Endothelial cell of umbilical vein (primary cell): ENCODE data around the gene RPS13. TPM values are rescaled to one million over a fixed set of nuclear protein-coding genes. Genes with fewer than 3 reads are reported as not detected.

Source experiments
- BruUV-seq: library from RNA; stranded (reverse); fragments of 400-500 nt; replicated peaks from 2 replicates; lab custom pipeline; 2021; lab: Mats Ljungman, UMichigan
- CTCF ChIA-PET: fragments of 300-600, 350-600 bp; sonication (Branson Sonifier 250); formaldehyde crosslinking; loops from one replicate; lab custom pipeline; 2021; ENCODE audit warnings: antibody characterized with exemption, inconsistent platforms; lab: Charles Lee
- POLR2A ChIA-PET: fragments of 300-600, 350-600 bp; sonication (Branson Sonifier 250); formaldehyde crosslinking; loops from one replicate; lab custom pipeline; 2021; ENCODE audit warnings: antibody characterized with exemption, inconsistent platforms; lab: Charles Lee
- DNase-seq: peaks from one replicate; pipeline ENCODE4 v3.0.0-alpha.2; 2011; ENCODE audit warnings: low read depth, low spot score
- FAIRE-seq: peaks from 2 replicates; lab custom pipeline; 2011; peaks lifted over from hg19 to GRCh38; lab: Jason Lieb, UNC
- H2AFZ ChIP-seq: 2 replicates; pipeline ENCODE4 v1.6.0; 2012; ENCODE audit warnings: low read depth, low read length, control low read depth, inconsistent platforms
- H3K27ac ChIP-seq: 2 replicates; pipeline ENCODE4 v1.5.1; 2011; ENCODE audit warnings: low read depth, mild to moderate bottlenecking, control low read depth, low read length, moderate library complexity; ENCODE audit not compliant: insufficient read depth
- H3K27me3 ChIP-seq, 2 experiments: 2 replicates each; pipeline versions ENCODE4 v1.6.0 to v1.6.1; 2011; ENCODE audit warnings: low read length in 2 of 2, mixed read lengths in 1 of 2; ENCODE audit not compliant: control insufficient read depth in 2 of 2, insufficient read depth in 2 of 2
- H3K36me3 ChIP-seq, 2 experiments: 2 replicates in 1 of 2; 3 replicates in 1 of 2; pipeline ENCODE4 v1.5.1; 2011; ENCODE audit warnings: low read length in 2 of 2, mild to moderate bottlenecking in 1 of 2, moderate library complexity in 1 of 2; ENCODE audit not compliant: control insufficient read depth in 2 of 2, insufficient read depth in 2 of 2; ENCODE audit errors: extremely low read depth in 1 of 2
- H3K4me1 ChIP-seq: 3 replicates; pipeline ENCODE4 v1.5.1; 2011; ENCODE audit warnings: mild to moderate bottlenecking, low read length; ENCODE audit not compliant: control insufficient read depth, insufficient read depth; ENCODE audit errors: extremely low read depth
- H3K4me2 ChIP-seq: 2 replicates; pipeline ENCODE4 v1.6.1; 2011; ENCODE audit warnings: low read length, control low read depth, mixed read lengths; ENCODE audit not compliant: insufficient read depth
- H3K4me3 ChIP-seq, 3 experiments: fragments of 200-600 bp in 1 of 3; sonication (generic), shearing (Covaris generic) in 1 of 3; replicated peaks in 1 of 3; 2 replicates each; pipeline ENCODE4 v1.5.1; 2011 to 2016; ENCODE audit warnings: control low read depth in 3 of 3, low read length in 3 of 3, mild to moderate bottlenecking in 2 of 3, inconsistent platforms in 1 of 3, low read depth in 1 of 3, moderate library complexity in 1 of 3; ENCODE audit not compliant: insufficient read depth in 1 of 3
- H3K79me2 ChIP-seq: 2 replicates; pipeline ENCODE4 v1.6.0; 2012; ENCODE audit warnings: low read length, inconsistent platforms; ENCODE audit not compliant: control insufficient read depth, insufficient read depth
- H3K9ac ChIP-seq: replicated peaks from 2 replicates; pipeline ENCODE3; 2011; ENCODE audit warnings: low read length, control low read depth; ENCODE audit not compliant: insufficient read depth; ENCODE audit errors: extremely low read depth
- H3K9me1 ChIP-seq: replicated peaks from 3 replicates; pipeline ENCODE4 v1.6.0; 2011; ENCODE audit warnings: mild to moderate bottlenecking, low read length; ENCODE audit not compliant: control insufficient read depth, insufficient read depth; ENCODE audit errors: extremely low read depth
- H3K9me3 ChIP-seq: replicated peaks from 2 replicates; pipeline ENCODE4 v1.5.1; 2012; ENCODE audit warnings: low read length, inconsistent platforms; ENCODE audit not compliant: control insufficient read depth, insufficient read depth
- H4K20me1 ChIP-seq: replicated peaks from 2 replicates; pipeline ENCODE3; 2011; ENCODE audit warnings: mild to moderate bottlenecking, low read length; ENCODE audit not compliant: control insufficient read depth, insufficient read depth; ENCODE audit errors: extremely low read depth
- EZH2 ChIP-seq: IDR thresholded peaks from 2 replicates; pipeline ENCODE4 v1.6.1; 2012; ENCODE audit warnings: borderline replicate concordance, low read depth, mild to moderate bottlenecking, moderate library complexity, low read length, inconsistent platforms; ENCODE audit not compliant: severe bottlenecking
- FOS ChIP-seq: IDR thresholded peaks from 2 replicates; pipeline ENCODE4 v1.6.1; 2011; ENCODE audit warnings: mild to moderate bottlenecking, low read length, moderate library complexity, borderline replicate concordance; ENCODE audit not compliant: insufficient read depth
- GATA2 ChIP-seq: IDR thresholded peaks from 2 replicates; pipeline ENCODE4 v1.7.0; 2011; ENCODE audit warnings: low read depth, mild to moderate bottlenecking, moderate library complexity, mixed read lengths, low read length; ENCODE audit not compliant: insufficient read length, insufficient read depth
- MYC ChIP-seq: IDR thresholded peaks from one replicate; pipeline ENCODE4 v1.6.1; 2011; ENCODE audit warnings: mild to moderate bottlenecking, low read depth, low read length
- POLR2A ChIP-seq: IDR thresholded peaks from 2 replicates; pipeline ENCODE4 v1.6.1; 2012; ENCODE audit warnings: low read depth, mild to moderate bottlenecking, control low read depth, low read length
- POLR2AphosphoS5 ChIP-seq: IDR thresholded peaks from 2 replicates; pipeline ENCODE4 v1.6.1; 2012; ENCODE audit warnings: low read depth, mild to moderate bottlenecking, control low read depth, low read length, moderate library complexity; ENCODE audit not compliant: insufficient read depth
- dilution Hi-C: fragments of 300-500 bp; cut with MboI; formaldehyde crosslinking; loops from one replicate; pipeline ENCODE4 v1.15.0; 2019; ENCODE audit warnings: low sequenced_read_pairs; ENCODE audit not compliant: extremely low pct_ligation_motif_present
- intact Hi-C: fragments of 100-400 bp; cut with micrococcal nuclease; formaldehyde crosslinking; loops from one replicate; pipeline ENCODE4 v1.10.0; 2022
- polyA plus RNA-seq, 4 experiments: library from polyadenylated mRNA; depleted of rRNA in 3 of 4; stranded (reverse) in 3 of 4; unstranded in 1 of 4; fragments of >200 nt; gene quantifications; 2 replicates each; pipeline versions ENCODE4 v1.2.1 to v1.2.3, GENCODE V29; 2011 to 2012; ENCODE audit warnings: missing spikeins in 1 of 4
- total RNA-seq: library from RNA; stranded (reverse); gene quantifications from 2 replicates; pipeline ENCODE4 v1.2.3, GENCODE V29; 2021
- TF ChIP-seq, protein P1 (sequence below), 2 donors: IDR thresholded peaks; 1 replicate in 1 of 2; 2 replicates in 1 of 2; pipeline ENCODE4 v1.5.1; 2011; ENCODE audit warnings: low read length in 2 of 2, mild to moderate bottlenecking in 2 of 2, moderate library complexity in 2 of 2, control low read depth in 1 of 2, inconsistent platforms in 1 of 2, low read depth in 1 of 2; ENCODE audit not compliant: insufficient read depth in 1 of 2; ENCODE audit errors: extremely low read depth in 1 of 2

The RPS13 gene
- total and polyA plus RNA-seq, 2 donors (not counting 3 experiments of a cell fraction or from before 2014, with no cell fraction given) = 1,169 to 1,745 TPM

DNA sequence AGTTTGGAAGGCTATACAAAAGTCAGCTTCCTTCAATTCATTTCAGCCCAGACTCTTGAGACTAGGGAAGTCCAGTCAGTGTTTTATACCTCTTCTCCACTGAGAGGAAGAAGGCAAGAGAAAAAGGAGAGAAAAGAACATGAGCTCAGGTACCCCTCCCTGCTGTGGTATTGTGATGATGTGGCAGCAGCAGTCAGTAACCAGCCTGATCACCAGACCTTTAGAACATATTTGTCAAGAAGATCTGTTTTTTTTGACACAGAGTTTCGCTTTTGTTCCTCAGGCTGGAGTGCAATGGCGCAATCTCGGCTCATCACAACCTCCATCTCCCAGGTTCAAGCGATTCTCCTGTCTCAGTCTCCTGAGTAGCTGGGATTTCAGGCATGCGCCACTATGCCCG is 21.2 kb upstream of the RPS13 start:
- Histone ChIP-seq H3K4me1 (no peaks in the 10 kb centered on the region), H3K9ac (no peak overlapping the region), H3K27me3 (no peaks in the 10 kb centered on the region), H3K9me3 (no peaks in the 10 kb centered on the region), H3K4me2 (no peak overlapping the region), H3K79me2 (no peaks in the 10 kb centered on the region), H3K36me3 (peaks cover 12 to 31% of the 10 kb centered on the region in 2 experiments), H4K20me1 (no peaks in the 10 kb centered on the region), H3K27ac (no peak overlapping the region), H3K9me1 (no peaks in the 10 kb centered on the region), H2AFZ (no peak overlapping the region), H3K4me3 (no peak overlapping the region)
- intact Hi-C loops = no loop called here
- POLR2A ChIA-PET = no interaction called here
- CTCF ChIA-PET = interaction anchor here (1.3 kb wide), 1 partner anchor 10 kb away, joined by 3 read pairs; no protein-coding TSS in a partner anchor
- FAIRE-seq (no peak), DNase-seq (no peak)
- TF ChIP-seq, protein P1, sequence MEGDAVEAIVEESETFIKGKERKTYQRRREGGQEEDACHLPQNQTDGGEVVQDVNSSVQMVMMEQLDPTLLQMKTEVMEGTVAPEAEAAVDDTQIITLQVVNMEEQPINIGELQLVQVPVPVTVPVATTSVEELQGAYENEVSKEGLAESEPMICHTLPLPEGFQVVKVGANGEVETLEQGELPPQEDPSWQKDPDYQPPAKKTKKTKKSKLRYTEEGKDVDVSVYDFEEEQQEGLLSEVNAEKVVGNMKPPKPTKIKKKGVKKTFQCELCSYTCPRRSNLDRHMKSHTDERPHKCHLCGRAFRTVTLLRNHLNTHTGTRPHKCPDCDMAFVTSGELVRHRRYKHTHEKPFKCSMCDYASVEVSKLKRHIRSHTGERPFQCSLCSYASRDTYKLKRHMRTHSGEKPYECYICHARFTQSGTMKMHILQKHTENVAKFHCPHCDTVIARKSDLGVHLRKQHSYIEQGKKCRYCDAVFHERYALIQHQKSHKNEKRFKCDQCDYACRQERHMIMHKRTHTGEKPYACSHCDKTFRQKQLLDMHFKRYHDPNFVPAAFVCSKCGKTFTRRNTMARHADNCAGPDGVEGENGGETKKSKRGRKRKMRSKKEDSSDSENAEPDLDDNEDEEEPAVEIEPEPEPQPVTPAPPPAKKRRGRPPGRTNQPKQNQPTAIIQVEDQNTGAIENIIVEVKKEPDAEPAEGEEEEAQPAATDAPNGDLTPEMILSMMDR (IDR thresholded peaks at IDR 0.05; ENCODE audit: extremely low read depth in 1 of 2, insufficient read depth in 1 of 2, low read depth in 1 of 2, low read length in 2 of 2) = no peak
- TF ChIP-seq EZH2 (no peak), GATA2 (no peak), FOS (no peak), POLR2AphosphoS5 (no peak), MYC (no peak), POLR2A (no peak)
- dilution Hi-C loops = no loop called here
- BruUV-seq = no TSS peak
